VCaP (cell line): ENCODE results near the gene PPP6R2.

Source experiments
- H3K27ac ChIP-seq: fragments of 450-650 bp; 2 replicates; pipeline ENCODE4 v1.5.1; 2017
- CTCF ChIP-seq: fragments of 450-650 bp; conservative IDR thresholded peaks from 2 replicates; pipeline ENCODE4 v1.5.1; 2017; ENCODE audit warnings: mild to moderate bottlenecking, moderate library complexity

Gene PPP6R2

DNA sequence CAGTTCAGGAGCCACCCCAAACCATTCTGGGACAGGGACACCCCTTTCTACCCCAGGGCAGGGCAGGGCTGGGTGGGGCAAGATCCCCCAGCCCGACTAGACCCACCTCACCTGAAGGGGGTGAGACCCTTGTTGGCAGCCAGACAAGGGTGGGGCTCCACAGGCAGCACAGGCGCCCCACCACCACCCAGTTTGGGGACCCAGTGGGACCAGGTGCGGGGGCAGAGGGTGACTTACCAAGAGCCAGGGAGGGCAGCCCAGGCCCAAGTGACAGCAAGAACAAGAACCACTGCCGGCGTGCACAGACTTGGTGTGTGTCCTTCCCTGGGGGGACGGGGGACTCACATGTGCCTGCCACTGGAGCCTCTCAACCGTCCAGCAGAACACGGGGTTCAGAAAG lies 140.4 kb downstream of the PPP6R2 start:
- no peak overlapping the region for H3K27ac ChIP-seq
- no peak for TF ChIP-seq CTCF

DNA sequence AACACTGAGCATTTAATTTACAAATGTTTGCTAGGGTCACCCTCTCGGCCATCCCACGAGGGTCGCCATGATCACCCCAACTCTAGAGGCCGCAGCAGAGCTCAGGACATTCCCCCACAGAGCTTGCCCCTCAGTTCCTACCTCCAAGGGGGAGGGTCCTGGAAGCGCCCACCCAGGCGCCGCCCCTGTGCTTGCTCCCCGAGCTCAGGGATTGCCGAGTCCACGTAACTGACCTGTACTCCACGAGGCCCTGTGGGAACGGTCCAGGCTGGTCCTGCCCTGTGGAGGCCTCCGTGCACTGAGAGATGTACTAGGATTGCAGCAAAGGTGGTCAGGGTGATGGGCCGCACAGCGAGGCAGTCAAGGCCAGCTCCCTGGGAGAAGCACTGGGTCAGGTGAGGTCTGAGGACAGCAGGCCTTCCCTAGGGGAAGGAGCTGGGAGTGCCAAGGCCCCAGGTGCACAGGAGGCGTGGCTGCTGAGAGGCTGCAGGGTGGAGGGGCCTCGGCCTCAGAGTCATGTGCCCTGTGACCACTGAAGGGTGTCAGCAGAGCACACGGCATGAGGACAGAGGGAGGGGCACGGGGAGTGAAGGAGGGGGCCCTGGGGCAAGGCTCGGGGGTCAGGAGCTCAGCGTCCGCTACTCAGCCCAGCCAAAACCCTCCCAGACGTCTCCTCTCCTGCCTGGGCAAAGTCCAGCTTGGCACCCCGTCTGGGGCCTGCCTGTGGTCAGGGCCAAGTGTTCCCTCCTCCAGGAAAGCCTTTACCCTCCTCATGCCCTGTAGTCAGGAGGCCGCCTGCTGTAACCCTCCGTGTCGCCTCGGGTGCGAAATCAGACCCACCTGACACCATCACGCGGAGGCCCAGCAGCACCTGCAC lies 141.1 kb downstream of the PPP6R2 start:
- no peak for TF ChIP-seq CTCF
- no peak overlapping the region for H3K27ac ChIP-seq

DNA sequence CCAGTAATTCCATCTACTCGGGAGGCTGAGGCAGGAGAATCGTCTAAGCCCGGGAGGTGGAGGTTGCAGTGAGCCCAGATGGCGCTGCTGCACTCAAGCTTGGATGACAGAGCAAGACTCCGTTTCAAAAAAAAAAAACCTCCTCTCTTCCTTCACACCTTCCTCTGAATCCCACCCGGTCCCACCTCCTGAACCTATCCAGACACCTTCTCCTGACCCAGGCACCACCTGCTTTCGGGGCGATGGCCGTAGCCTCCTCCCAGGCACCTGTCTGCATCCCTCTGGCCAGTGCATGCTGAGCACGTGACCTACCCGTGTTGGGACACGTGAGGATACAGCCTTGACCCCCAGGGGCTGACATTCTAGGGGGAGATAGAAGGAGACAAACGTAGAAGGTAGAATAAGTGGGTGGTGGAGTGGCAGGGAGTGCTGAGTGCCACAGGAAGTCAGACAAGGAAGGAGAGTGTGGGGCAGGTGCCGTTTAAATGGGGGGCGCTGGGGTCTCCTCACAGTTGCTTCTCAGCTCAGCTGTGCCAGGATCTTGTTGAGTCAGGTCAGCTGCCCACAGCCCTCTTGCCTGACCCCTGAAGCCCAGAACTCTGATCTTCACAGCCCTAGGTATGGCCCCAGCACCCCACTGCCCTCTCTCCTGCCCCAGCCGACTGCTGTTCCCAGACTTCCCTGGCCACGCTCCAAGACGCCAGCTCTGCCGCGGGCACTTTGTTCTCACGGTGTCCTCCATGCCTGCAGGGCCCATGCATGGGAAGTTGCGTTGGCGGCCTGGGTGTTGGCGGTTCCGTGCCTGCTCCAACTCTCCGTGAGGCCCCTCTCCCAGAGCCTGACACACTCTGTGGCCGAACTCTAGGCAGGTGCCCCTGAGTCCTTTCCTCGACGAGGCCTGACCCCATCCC lies 142.3 kb downstream of the PPP6R2 start:
- no peak for TF ChIP-seq CTCF
- H3K27ac ChIP-seq: no peak overlapping the region

DNA sequence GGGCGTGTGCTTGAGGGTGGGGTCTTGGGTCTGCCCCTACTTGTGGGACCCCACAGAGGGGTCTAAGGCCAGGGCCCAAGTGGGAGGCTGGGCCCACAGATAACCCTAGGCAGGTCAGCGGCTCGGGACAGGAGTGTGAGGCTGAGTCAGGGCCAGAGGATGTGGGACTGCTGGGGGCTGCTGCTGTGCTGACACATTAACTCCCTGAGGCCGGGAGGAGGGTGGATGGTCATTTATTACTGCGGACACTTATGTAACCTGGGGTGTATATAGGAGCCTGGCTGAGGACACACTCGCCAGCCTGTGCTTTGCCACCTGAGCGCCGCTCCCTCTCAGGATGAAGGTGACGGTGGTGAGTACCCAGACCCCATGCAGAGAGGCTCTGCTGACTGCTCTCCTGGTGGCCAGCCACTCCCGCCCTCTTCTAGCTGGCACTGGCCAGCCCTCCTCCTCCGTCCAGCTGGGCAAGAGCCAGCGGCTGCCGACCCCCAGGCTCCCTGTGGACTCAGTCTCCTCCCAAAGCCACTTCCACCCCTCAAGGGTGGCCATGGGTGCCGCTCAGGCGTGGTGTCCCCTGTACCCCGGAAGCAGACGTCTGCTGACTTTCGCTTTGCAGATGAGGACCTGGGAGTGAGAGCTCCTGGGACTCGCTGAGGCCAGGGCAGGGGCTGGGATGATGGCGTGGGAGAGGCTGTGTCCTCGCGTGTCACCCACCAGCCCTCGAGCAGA lies 143.6 kb downstream of the PPP6R2 start, which contains the start of gene MIOX:
Gene MIOX, plus strand, starts transcription at position 299 of the 729 bp plus-strand sequence. Its CDS starts 39 bp downstream, at position 338.
- no peak for TF ChIP-seq CTCF
- no peak within 1 kb of the TSS for H3K27ac ChIP-seq

GRCh38 chr22:50487290-50488005 lies 144.3 kb downstream of the PPP6R2 start:
- TF ChIP-seq CTCF: no peak
- no peak overlapping the region for H3K27ac ChIP-seq

DNA sequence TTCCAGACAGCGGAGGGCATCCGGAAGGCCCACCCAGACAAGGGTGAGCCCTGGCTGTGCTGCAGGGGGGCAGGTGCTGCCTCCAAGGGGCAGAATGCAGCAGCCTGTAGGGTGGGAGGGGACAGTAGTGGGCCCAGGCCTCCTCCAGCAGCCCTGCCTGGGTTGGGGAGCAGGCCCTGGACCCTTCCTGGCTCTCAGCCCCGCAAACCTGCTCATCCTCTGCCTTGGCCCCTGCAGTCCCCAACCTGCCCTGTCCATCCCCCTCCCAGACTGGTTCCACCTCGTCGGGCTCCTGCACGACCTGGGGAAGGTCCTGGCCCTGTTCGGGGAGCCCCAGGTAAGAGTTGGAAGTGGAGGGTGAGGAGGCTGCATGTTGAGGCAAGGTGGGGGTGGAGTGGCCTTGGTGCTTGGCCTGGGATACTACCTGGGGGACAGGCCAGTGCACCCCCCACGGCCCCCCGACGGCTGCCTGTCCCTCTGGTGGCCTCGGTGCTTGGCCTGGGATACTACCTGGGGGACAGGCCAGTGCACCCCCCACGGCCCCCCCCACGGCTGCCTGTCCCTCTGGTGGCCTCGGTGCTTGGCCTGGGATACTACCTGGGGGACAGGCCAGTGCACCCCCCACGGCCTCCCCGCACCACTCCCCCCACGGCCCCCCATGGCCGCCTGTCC lies 145.0 kb downstream of the PPP6R2 start:
- no peak overlapping the region for H3K27ac ChIP-seq
- TF ChIP-seq CTCF: no peak
